ENCODE data around the gene ADARB1. TPM values are rescaled to one million over a fixed set of nuclear protein-coding genes. Genes with fewer than 3 reads are reported as not detected.

The ADARB1 gene
- total and polyA plus RNA-seq, 2 experiments from 2014 or later, result 16.0 to 17.3 TPM

GRCh38 chr21:45228171-45228641 lies 153.8 kb downstream of the ADARB1 start:
- WGBS (ENCODE audit: low lambda C conversion rate, missing lambda C conversion rate), result 38% methylated on average over 6 of the region's 6 CpGs
- Histone ChIP-seq H3K9me2 (replicated peaks; ENCODE audit: insufficient read depth) (no peaks in the 10 kb centered on the region), H3K4me2 (no peak overlapping the region), H3K27me3 (no peaks in the 10 kb centered on the region), H3K36me3 (replicated peaks; ENCODE audit: insufficient read depth, low read depth) (no peaks in the 10 kb centered on the region), H3K27ac (no peak overlapping the region), H3K4me3 (no peak overlapping the region), H3K79me2 (no peaks in the 10 kb centered on the region), H2AFZ (no peak overlapping the region), H3K4me1 (ENCODE audit: insufficient read depth) (peaks cover 5% of the 10 kb centered on the region), H4K20me1 (ENCODE audit: insufficient read depth, poor library complexity, severe bottlenecking) (no peaks in the 10 kb centered on the region), H3K9me3 (ENCODE audit: low read depth) (no peaks in the 10 kb centered on the region)
- no peak for TF ChIP-seq EZH2 (IDR thresholded peaks at IDR 0.05; ENCODE audit: borderline replicate concordance)
- no peak for TF ChIP-seq CTCF (IDR thresholded peaks at IDR 0.05; ENCODE audit: poor library complexity)
- no peak for TF ChIP-seq EZH2phosphoT487 (IDR thresholded peaks at IDR 0.05; ENCODE audit: low read depth, severe bottlenecking, unreplicated experiment)
- peak; percentile 69 for DNase-seq (ENCODE audit: low spot score)

GRCh38 chr21:45228656-45229240 lies 154.4 kb downstream of the ADARB1 start:
- H4K20me1 ChIP-seq (ENCODE audit: insufficient read depth, poor library complexity, severe bottlenecking), result no peaks in the 10 kb centered on the region
- no peaks in the 10 kb centered on the region for H3K36me3 ChIP-seq (replicated peaks; ENCODE audit: insufficient read depth, low read depth)
- H3K9me3 ChIP-seq (ENCODE audit: low read depth), result no peaks in the 10 kb centered on the region
- no peaks in the 10 kb centered on the region for H3K79me2 ChIP-seq
- H3K4me2 ChIP-seq, result no peak overlapping the region
- peaks cover 5% of the 10 kb centered on the region for H3K4me1 ChIP-seq (ENCODE audit: insufficient read depth)
- H3K4me3 ChIP-seq, result no peak overlapping the region
- no peak overlapping the region for H3K27ac ChIP-seq
- DNase-seq (ENCODE audit: low spot score), result no peak
- no peak overlapping the region for H2AFZ ChIP-seq
- WGBS (ENCODE audit: low lambda C conversion rate, missing lambda C conversion rate), result 94% methylated on average over 3 of the region's 3 CpGs
- no peaks in the 10 kb centered on the region for H3K27me3 ChIP-seq
- no peaks in the 10 kb centered on the region for H3K9me2 ChIP-seq (replicated peaks; ENCODE audit: insufficient read depth)
- TF ChIP-seq EZH2 (IDR thresholded peaks at IDR 0.05; ENCODE audit: borderline replicate concordance) (no peak), EZH2phosphoT487 (IDR thresholded peaks at IDR 0.05; ENCODE audit: low read depth, severe bottlenecking, unreplicated experiment) (no peak), CTCF (IDR thresholded peaks at IDR 0.05; ENCODE audit: poor library complexity) (no peak)

DNA sequence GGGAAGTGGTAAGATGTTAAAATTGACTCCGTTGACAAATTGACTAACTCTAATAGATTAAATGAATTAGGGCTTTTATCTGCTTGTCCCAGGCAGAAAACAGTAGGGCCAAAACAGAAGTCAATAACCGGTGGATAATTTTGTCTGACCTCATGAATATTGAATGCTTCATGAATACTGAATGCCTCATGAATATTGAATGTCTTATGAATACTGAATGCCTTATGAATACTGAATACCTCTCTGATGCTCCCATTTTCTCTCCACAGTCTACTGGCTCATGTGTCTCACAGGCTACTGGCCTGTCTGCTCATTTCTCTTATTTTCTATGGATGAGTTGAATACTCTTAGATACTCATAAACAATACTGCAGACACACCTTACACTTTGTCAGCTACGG lies 157.3 kb downstream of the ADARB1 start:
- Histone ChIP-seq H3K36me3 (replicated peaks; ENCODE audit: insufficient read depth, low read depth) (no peaks in the 10 kb centered on the region), H3K4me2 (no peak overlapping the region), H3K79me2 (no peaks in the 10 kb centered on the region), H3K27ac (no peak overlapping the region), H3K27me3 (no peaks in the 10 kb centered on the region), H3K4me1 (ENCODE audit: insufficient read depth) (peaks cover 5% of the 10 kb centered on the region), H3K4me3 (no peak overlapping the region), H3K9me3 (ENCODE audit: low read depth) (no peaks in the 10 kb centered on the region), H4K20me1 (ENCODE audit: insufficient read depth, poor library complexity, severe bottlenecking) (no peaks in the 10 kb centered on the region), H3K9me2 (replicated peaks; ENCODE audit: insufficient read depth) (no peaks in the 10 kb centered on the region), H2AFZ (no peak overlapping the region)
- WGBS (ENCODE audit: low lambda C conversion rate, missing lambda C conversion rate), result 90% methylated on average over 3 of the region's 3 CpGs
- TF ChIP-seq EZH2phosphoT487 (IDR thresholded peaks at IDR 0.05; ENCODE audit: low read depth, severe bottlenecking, unreplicated experiment), result no peak
- no peak for TF ChIP-seq EZH2 (IDR thresholded peaks at IDR 0.05; ENCODE audit: borderline replicate concordance)
- no peak for TF ChIP-seq CTCF (IDR thresholded peaks at IDR 0.05; ENCODE audit: poor library complexity)
- DNase-seq (ENCODE audit: low spot score), result no peak
